Fibroblast of peridontal ligament (primary cell): ENCODE measurements around the gene TMTC2.
A peak's percentile ranks its signal among the peaks of the same experiment; 100 is the strongest.

ENCODE experiments used
- DNase-seq: peaks from one replicate; pipeline ENCODE4 v3.0.0-alpha.2; 2010; ENCODE audit errors: extremely low read depth

Gene TMTC2

DNA sequence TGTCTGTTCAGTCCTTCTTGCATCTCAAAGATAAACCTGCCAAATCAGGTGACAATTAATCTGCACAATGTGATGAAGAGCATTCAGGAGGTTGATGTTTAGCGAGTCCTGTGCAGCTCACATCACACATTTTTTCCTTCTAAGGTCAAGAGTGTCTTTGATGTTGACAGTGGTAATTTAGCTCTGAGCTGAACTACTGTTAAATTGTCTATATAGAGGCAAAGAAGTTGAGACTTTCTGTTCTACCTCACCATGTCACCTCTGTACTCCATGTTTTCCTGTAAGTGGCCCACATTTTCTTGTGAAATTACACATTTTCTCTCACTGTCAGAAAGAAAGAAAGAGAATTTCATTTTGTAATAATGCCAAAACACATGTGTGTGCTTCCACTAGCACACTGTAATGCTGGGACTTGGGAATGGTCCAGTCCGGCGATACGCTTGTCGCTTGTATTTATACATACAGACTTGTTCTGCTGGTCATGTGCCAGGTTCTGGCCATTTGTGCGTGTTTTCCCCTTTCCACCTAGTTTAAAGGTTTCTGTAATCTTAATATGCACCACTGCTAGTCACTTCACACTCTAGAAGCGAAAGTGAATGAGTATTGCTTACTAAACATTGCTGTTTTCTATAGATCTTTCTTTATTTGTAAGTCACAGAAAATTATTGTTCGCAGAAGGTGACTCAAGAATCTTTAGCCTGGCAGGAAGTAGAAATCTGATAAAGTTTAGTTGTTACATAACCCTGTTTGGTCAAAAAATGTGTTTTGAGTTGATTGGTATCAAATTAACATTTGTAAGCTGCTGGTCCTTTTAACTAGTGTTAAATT is 328.9 kb downstream of the TMTC2 start:
- DNase-seq, result no peak

GRCh38 chr12:83016218-83016835 is 329.6 kb downstream of the TMTC2 start:
- peak; percentile 83 for DNase-seq

- no peak for DNase-seq
These were observed 330.3 kb downstream of the TMTC2 start for GRCh38 chr12:83016991-83017390.

DNA sequence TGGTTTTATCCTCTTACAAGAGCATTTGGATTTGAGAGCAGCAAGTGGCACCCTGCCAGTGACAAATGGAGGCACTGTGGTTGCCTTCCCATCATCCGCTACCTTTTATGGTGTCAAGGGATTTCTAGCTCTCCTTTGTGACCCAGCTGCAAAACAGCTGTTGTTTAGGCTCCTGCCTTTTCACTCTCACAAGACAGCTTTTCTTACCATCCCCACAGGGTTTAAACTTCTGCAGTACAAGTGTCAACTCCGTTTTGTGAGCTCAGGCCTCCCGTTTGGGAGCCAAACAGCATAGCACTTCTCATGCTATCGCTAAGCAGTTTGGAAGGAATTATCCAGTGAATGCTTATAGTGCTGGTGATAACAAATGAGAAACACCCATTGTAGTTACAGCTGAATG is 331.4 kb downstream of the TMTC2 start:
- DNase-seq, result no peak

DNA sequence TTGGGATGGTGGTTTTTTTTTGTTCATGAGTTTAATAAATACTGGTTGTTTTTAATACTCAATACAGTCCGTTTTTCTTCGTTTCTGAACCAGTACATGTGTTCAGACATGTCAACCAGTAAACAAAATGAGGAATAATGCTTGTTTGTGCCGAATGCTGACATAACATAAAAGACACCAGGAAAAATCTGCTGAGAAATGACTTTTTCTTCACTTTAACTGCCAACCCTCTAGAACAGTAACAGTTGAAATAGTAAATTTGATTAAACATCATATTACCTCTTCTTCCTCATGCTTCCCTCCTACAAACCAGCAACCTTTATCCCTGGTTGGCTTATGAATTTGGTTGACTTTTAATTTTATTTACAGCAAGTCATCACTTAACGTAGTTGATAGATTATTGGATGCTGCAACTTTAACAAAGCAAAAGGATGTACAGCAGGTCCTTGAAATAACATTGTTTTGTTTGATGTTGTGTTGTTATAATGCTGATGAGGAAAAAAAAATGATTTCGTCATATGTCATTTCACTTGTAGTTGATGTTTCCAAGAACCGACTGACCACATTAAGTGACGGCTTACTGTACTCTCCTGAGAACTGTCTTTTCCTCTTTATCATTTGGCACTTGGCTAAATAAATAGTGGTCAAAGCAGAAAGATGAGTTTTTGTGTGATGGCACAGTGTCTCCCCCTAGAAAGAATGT is 340.5 kb downstream of the TMTC2 start:
- no peak for DNase-seq

DNA sequence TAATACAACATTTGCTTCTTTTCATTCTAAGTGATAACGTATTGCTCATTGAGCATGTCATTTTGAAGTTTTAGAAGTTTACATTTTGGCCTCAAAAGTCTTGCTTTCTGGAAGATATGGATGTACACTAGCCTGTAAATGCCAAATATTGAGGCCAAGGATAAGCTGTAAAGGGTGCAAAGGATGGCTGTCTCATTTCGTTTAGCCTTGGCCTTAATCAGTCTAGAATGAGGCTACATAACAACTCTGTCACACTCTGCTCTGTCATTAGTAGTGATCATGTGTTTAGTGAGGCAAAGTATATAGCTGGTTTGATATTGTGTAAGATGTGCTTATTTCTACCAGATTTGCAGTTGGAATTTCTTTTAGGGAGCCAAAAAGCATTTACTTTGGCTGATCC is 344.5 kb downstream of the TMTC2 start:
- DNase-seq, result no peak

- no peak for DNase-seq
These were observed 350.1 kb downstream of the TMTC2 start for GRCh38 chr12:83036847-83037246.

- DNase-seq, result no peak
These were observed 352.7 kb downstream of the TMTC2 start for GRCh38 chr12:83039413-83039812.

DNA sequence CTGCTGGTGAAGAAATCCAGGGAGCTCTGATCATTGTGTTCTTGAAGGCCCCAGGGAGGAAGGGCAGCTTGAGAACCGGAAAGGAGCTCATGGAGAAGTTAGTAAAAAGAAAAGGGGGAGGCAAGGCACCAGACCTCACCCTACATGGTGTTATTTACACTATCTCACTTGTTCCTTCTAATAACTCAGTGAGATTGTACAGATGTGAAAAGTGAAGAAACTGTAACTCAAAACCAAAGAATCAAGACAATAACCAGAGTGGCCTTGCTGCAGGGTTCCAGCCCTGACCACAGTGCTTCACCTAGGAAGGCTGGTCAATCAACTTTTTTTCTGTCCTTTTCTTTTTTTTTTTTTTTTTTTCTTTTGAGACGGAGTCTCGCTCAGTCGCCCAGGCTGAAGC is 353.6 kb downstream of the TMTC2 start:
- DNase-seq, result no peak

DNA sequence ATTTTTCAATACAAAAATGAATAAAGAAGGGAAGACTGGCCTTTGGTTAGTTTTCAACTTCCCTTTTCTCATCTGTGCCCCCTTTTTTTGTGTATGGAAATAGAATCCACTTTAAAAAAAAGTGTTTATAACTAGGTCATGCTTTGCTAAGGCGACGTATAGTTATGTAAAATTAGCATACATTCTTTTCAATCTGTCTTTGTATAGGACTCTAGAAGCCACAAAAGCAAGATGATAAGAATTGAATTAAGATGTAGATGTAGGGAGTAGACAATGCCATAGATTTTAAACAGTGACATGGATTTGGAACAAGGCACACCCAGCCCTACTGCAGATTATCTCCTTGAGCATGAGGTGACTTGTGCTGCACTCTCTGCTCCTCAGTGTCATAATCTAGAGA is 354.3 kb downstream of the TMTC2 start:
- no peak for DNase-seq

DNA sequence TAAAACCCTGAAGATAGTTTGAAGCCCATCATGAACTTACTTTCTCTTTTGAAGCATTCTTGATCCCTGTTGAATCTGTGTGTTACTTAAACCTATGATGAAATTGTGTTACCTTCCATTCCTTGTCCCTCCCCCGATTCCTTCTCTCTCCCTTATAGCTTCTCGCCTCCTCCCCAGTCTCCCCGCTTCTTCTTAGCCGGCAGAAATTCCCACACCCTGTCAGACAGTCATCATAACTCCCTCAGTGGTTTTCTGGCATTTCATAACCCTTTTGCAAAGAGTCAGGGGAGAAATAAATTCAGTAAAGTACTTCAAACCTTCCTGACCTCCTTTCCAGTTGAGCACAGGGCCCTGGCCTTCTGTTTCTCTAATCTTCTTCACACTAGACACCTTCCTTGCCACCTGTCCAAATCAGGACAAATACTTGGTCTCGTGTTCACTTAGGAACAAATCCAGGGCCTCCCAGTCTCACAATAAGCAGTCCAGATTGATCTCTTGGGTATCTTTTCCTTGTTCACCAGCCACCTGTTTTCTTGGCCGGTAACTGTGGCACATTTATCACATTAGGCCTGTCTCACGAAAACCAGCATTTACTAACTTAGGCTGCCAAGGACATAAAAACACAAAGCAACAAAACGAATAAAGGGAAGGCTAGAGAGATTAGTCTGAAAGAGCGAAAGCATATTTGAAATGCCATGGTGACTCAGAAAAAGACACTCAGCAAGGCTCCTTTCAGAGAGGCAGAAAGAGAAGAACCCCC is 355.9 kb downstream of the TMTC2 start:
- peak; percentile 4 for DNase-seq

- no peak for DNase-seq
These were observed 358.0 kb downstream of the TMTC2 start for GRCh38 chr12:83044736-83045135.

GRCh38 chr12:83046019-83046418 is 359.3 kb downstream of the TMTC2 start:
- peak; percentile 25 for DNase-seq

DNA sequence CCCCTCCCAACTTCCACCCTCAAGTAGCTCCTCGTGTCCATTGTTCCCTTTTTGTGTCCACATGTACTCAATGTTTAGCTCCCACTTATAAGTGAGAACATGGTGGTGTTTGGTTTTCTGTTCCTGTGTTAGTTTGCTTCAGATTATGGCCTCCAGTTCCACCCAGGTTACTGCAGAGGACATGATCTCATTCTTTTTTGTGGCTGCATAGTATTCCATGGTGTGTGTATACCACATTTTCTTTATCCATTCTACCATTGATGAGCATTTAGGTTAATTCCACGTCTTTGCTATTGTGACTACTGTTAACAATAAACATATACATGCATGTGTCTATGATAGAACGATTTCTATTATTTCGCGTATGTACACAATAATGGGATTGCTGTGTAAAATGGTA is 362.6 kb downstream of the TMTC2 start:
- DNase-seq, result no peak

GRCh38 chr12:83052890-83053541 is 366.3 kb downstream of the TMTC2 start:
- no peak for DNase-seq

GRCh38 chr12:83057436-83057835 is 370.7 kb downstream of the TMTC2 start:
- DNase-seq, result no peak

GRCh38 chr12:83059107-83059506 is 372.4 kb downstream of the TMTC2 start:
- DNase-seq, result no peak

GRCh38 chr12:83065562-83065961 is 378.9 kb downstream of the TMTC2 start:
- DNase-seq, result no peak

DNA sequence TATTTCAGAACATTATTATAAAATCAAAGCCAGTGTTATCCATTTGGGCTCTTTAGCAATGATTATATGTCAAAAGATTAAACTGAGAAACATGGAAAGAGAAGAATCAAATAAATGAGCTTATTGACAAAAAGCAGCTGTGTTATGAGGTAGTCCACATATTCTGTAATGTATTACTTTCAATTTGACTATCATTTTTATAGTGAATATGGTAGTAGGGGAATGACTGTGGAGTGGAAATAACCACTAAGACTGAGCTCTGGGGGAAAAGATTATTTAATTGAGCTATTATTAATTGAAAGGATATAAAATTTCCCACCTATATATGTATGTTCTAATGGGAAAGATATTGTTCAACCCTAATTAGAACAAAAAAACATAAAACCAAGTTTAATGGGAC is 381.3 kb downstream of the TMTC2 start:
- DNase-seq, result no peak

DNA sequence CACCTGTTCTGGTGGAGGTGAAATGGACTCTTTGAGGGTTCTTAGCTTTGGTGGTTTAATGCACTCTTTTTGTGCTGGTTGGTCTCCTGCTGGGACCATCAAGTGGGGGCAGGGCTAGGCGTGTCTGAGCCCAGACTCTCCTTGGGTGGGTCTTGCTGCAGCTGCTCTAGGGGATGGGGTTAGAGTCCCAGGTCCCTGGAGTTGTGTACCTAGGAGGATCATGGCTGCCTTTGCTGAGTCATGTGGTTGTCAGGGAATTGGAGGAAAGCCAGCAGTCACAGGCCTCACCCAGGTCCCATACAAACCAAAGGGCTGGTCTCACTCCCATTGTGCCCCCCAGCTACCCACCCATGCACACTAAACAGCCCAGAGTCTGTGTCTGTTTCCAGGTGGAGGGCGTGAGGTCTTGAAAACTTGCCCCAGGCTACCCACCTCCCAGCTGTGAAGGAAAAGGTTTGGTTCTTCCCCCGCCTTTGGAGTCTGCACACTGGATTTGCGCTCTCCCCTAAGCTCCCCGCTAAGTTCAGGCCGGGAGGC is 387.7 kb downstream of the TMTC2 start:
- DNase-seq, result no peak

- no peak for DNase-seq
These were observed 388.8 kb downstream of the TMTC2 start for GRCh38 chr12:83075471-83075870.
